OCI-LY7 (cell line): Measurements from ENCODE around the gene MRPS34.

Experiments
- EZH2phosphoT487 ChIP-seq: fragments of 200-600 bp; sonication (generic); IDR thresholded peaks from 2 replicates; pipeline ENCODE4 v1.6.1; 2018; ENCODE audit warnings: low read depth, borderline replicate concordance, mild to moderate bottlenecking, mixed run types, antibody characterized with exemption, low read length, moderate library complexity, mixed read lengths
- TF ChIP-seq, protein P1 (sequence below): fragments of 200-600 bp; sonication (generic); conservative IDR thresholded peaks from 2 replicates; pipeline ENCODE4 v1.5.1; 2014; ENCODE audit warnings: mild to moderate bottlenecking, antibody characterized with exemption, low read length, moderate library complexity, mixed read lengths

DNA sequence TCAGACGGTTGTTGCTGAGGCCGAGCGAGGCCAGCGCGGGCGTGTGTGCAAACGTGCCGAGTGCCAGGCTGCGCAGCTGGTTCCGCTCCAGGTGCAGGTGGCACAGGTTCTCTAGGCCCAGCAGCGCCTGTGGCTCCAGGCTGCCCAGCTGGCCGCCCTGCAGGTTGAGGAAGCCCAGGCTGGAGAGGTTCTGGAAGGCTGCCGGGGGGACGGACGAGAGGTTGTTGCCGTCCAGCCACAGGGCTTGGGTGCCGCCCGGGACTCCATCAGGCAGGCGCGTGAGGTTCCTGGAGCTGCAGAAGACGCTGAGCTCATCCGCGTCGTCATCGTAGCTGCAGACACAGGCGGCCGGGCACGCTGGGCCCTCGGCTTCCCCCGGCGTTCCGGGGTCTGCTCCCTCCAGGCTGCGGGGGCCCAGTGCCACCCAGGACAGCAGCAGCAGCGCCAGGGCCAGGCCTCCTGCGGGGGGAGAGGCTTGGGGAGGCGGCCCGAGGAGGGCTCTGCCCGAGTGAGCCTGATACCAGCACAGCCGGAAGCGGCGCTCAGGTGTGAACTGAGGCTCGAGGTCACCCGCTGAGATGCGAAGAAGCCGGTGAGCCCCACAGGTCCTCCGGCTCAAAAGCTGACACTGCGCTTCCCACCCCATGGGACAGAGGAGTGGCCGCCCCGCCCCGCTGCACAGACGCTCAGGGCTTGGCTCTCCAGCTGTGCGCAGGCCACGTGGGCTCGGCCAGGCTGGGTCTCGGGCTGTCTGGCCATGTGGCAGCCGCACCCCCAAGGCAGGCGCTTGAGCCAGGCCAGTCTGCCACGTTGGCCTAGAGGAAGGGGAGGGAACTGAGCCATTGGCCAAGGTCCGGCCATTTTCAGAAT, 19.2 kb upstream of the MRPS34 start:
- TF ChIP-seq, protein P1, sequence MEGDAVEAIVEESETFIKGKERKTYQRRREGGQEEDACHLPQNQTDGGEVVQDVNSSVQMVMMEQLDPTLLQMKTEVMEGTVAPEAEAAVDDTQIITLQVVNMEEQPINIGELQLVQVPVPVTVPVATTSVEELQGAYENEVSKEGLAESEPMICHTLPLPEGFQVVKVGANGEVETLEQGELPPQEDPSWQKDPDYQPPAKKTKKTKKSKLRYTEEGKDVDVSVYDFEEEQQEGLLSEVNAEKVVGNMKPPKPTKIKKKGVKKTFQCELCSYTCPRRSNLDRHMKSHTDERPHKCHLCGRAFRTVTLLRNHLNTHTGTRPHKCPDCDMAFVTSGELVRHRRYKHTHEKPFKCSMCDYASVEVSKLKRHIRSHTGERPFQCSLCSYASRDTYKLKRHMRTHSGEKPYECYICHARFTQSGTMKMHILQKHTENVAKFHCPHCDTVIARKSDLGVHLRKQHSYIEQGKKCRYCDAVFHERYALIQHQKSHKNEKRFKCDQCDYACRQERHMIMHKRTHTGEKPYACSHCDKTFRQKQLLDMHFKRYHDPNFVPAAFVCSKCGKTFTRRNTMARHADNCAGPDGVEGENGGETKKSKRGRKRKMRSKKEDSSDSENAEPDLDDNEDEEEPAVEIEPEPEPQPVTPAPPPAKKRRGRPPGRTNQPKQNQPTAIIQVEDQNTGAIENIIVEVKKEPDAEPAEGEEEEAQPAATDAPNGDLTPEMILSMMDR = no peak
- no peak for TF ChIP-seq EZH2phosphoT487
